ENCODE results near the gene MON1B. TPM values are rescaled to one million over a fixed set of nuclear protein-coding genes. Genes with fewer than 3 reads are reported as not detected.

MON1B gene
- total RNA-seq, 1 experiment from 2014 or later: 5.2 TPM

- peak; percentile 55 to 64 for DNase-seq (ENCODE audit: low read depth in 1 of 2, low spot score in 2 of 2)
- Histone ChIP-seq H3K27ac (0 out of 2 replicates have a peak overlapping the region, but pooled peaks have one; percentile 24), H3K36me3 (no peaks in the 10 kb centered on the region), H3K27me3 (replicated peaks) (no peaks in the 10 kb centered on the region), H3K9me3 (replicated peaks) (no peaks in the 10 kb centered on the region), H3K4me3 (peak overlapping the region; percentile 50), H3K4me1 (replicated peaks) (peaks cover 26% of the 10 kb centered on the region)
These were observed 22.0 kb downstream of the MON1B start for GRCh38 chr16:77212741-77213541.

- Histone ChIP-seq H3K4me1 (replicated peaks) (peaks cover 26% of the 10 kb centered on the region), H3K9me3 (replicated peaks) (no peaks in the 10 kb centered on the region), H3K4me3 (no peak overlapping the region), H3K27ac (no peak overlapping the region), H3K27me3 (replicated peaks) (no peaks in the 10 kb centered on the region), H3K36me3 (no peaks in the 10 kb centered on the region)
- DNase-seq (ENCODE audit: low read depth in 1 of 2, low spot score in 2 of 2): peak; percentile 67 to 82
These were observed 22.6 kb downstream of the MON1B start for GRCh38 chr16:77213542-77214106.

- H3K27me3 ChIP-seq (replicated peaks): no peaks in the 10 kb centered on the region
- DNase-seq (ENCODE audit: low read depth in 1 of 2, low spot score in 2 of 2): no peak
- peaks cover 26% of the 10 kb centered on the region for H3K4me1 ChIP-seq (replicated peaks)
- no peak overlapping the region for H3K27ac ChIP-seq
- H3K36me3 ChIP-seq: no peaks in the 10 kb centered on the region
- no peak overlapping the region for H3K4me3 ChIP-seq
- H3K9me3 ChIP-seq (replicated peaks): no peaks in the 10 kb centered on the region
These were observed 23.6 kb downstream of the MON1B start for GRCh38 chr16:77214411-77215138.

- H3K4me3 ChIP-seq: no peak overlapping the region
- H3K27me3 ChIP-seq (replicated peaks): no peaks in the 10 kb centered on the region
- H3K4me1 ChIP-seq (replicated peaks): no peaks in the 10 kb centered on the region; the same call in 1 of the 2 replicates
- no peaks in the 10 kb centered on the region for H3K36me3 ChIP-seq
- DNase-seq (ENCODE audit: low read depth in 1 of 2, low spot score in 2 of 2): no peak
- no peak overlapping the region for H3K27ac ChIP-seq
- no peaks in the 10 kb centered on the region for H3K9me3 ChIP-seq (replicated peaks)
These were observed 28.4 kb downstream of the MON1B start for GRCh38 chr16:77219437-77219836.

- no peaks in the 10 kb centered on the region for H3K9me3 ChIP-seq (replicated peaks)
- H3K36me3 ChIP-seq: no peaks in the 10 kb centered on the region
- DNase-seq (ENCODE audit: low read depth in 1 of 2, low spot score in 2 of 2): no peak
- no peak overlapping the region for H3K27ac ChIP-seq
- no peaks in the 10 kb centered on the region for H3K27me3 ChIP-seq (replicated peaks)
- no peaks in the 10 kb centered on the region; the same call in 1 of the 2 replicates for H3K4me1 ChIP-seq (replicated peaks)
- H3K4me3 ChIP-seq: no peak overlapping the region
These were observed 29.4 kb downstream of the MON1B start for GRCh38 chr16:77220427-77220826.

GRCh38 chr16:77221482-77221881, 30.5 kb downstream of the MON1B start:
- Histone ChIP-seq H3K36me3 (no peaks in the 10 kb centered on the region), H3K4me3 (no peak overlapping the region), H3K9me3 (replicated peaks) (no peaks in the 10 kb centered on the region), H3K27ac (no peak overlapping the region), H3K4me1 (replicated peaks) (no peaks in the 10 kb centered on the region; the same call in 1 of the 2 replicates), H3K27me3 (replicated peaks) (0 out of 2 replicates have a peak, but pooled peaks cover 1% of the 10 kb centered on the region)
- DNase-seq (ENCODE audit: low read depth in 1 of 2, low spot score in 2 of 2): no peak

GRCh38 chr16:77223184-77223583, 32.2 kb downstream of the MON1B start:
- Histone ChIP-seq H3K27ac (no peak overlapping the region), H3K9me3 (replicated peaks) (no peaks in the 10 kb centered on the region), H3K36me3 (no peaks in the 10 kb centered on the region), H3K4me1 (replicated peaks) (no peaks in the 10 kb centered on the region; the same call in 1 of the 2 replicates), H3K4me3 (no peak overlapping the region), H3K27me3 (replicated peaks) (peaks cover 6% of the 10 kb centered on the region; the same call in 1 of the 2 replicates)
- no peak for DNase-seq (ENCODE audit: low read depth in 1 of 2, low spot score in 2 of 2)

GRCh38 chr16:77225182-77225581, 34.2 kb downstream of the MON1B start:
- no peak for DNase-seq (ENCODE audit: low read depth in 1 of 2, low spot score in 2 of 2)
- Histone ChIP-seq H3K27me3 (replicated peaks) (peaks cover 6% of the 10 kb centered on the region; the same call in 1 of the 2 replicates), H3K36me3 (no peaks in the 10 kb centered on the region), H3K4me3 (no peak overlapping the region), H3K9me3 (replicated peaks) (no peaks in the 10 kb centered on the region), H3K4me1 (replicated peaks) (no peaks in the 10 kb centered on the region), H3K27ac (no peak overlapping the region)

- Histone ChIP-seq H3K27ac (no peak overlapping the region), H3K4me3 (no peak overlapping the region)
- DNase-seq (ENCODE audit: low read depth in 1 of 2, low spot score in 2 of 2): no peak
These were observed 36.8 kb downstream of the MON1B start for GRCh38 chr16:77227745-77228144.

GRCh38 chr16:77231047-77231446, 40.1 kb downstream of the MON1B start:
- peaks cover 6% of the 10 kb centered on the region; the same call in 1 of the 2 replicates for H3K27me3 ChIP-seq (replicated peaks)
- no peaks in the 10 kb centered on the region for H3K9me3 ChIP-seq (replicated peaks)
- no peaks in the 10 kb centered on the region for H3K36me3 ChIP-seq
- DNase-seq (ENCODE audit: low read depth in 1 of 2, low spot score in 2 of 2): no peak
- H3K27ac ChIP-seq: no peak overlapping the region
- H3K4me3 ChIP-seq: no peak overlapping the region
- H3K4me1 ChIP-seq (replicated peaks): no peaks in the 10 kb centered on the region

More at GRCh38 chr16:77227745-77228144, 36.8 kb downstream of the MON1B start:
- Histone ChIP-seq H3K4me1 (replicated peaks) (no peaks in the 10 kb centered on the region), H3K9me3 (replicated peaks) (no peaks in the 10 kb centered on the region), H3K27me3 (replicated peaks) (peaks cover 6% of the 10 kb centered on the region; the same call in 1 of the 2 replicates), H3K36me3 (no peaks in the 10 kb centered on the region)

- Histone ChIP-seq H3K4me1 (replicated peaks) (no peaks in the 10 kb centered on the region), H3K27me3 (replicated peaks) (no peaks in the 10 kb centered on the region), H3K9me3 (replicated peaks) (no peaks in the 10 kb centered on the region), H3K4me3 (no peak overlapping the region), H3K36me3 (no peaks in the 10 kb centered on the region), H3K27ac (no peak overlapping the region)
- no peak for DNase-seq (ENCODE audit: low read depth in 1 of 2, low spot score in 2 of 2)
These were observed 43.0 kb downstream of the MON1B start for GRCh38 chr16:77233799-77234519.

GRCh38 chr16:77234611-77235010, 43.6 kb downstream of the MON1B start:
- Histone ChIP-seq H3K9me3 (replicated peaks) (no peaks in the 10 kb centered on the region), H3K27me3 (replicated peaks) (no peaks in the 10 kb centered on the region), H3K4me1 (replicated peaks) (no peaks in the 10 kb centered on the region), H3K27ac (no peak overlapping the region), H3K4me3 (no peak overlapping the region), H3K36me3 (no peaks in the 10 kb centered on the region)
- peak in 1 of 2 experiments; percentile 25 for DNase-seq (ENCODE audit: low read depth in 1 of 2, low spot score in 2 of 2)

GRCh38 chr16:77236063-77236511, 45.1 kb downstream of the MON1B start:
- Histone ChIP-seq H3K36me3 (no peaks in the 10 kb centered on the region), H3K27me3 (replicated peaks) (no peaks in the 10 kb centered on the region), H3K9me3 (replicated peaks) (no peaks in the 10 kb centered on the region), H3K4me3 (no peak overlapping the region), H3K4me1 (replicated peaks) (no peaks in the 10 kb centered on the region), H3K27ac (no peak overlapping the region)
- peak; percentile 64 to 82 for DNase-seq (ENCODE audit: low read depth in 1 of 2, low spot score in 2 of 2)

Measured in SJSA1 (cell line).